Mesenchymal stem cell (in vitro differentiated cells and primary cell): ENCODE data around the gene TRAPPC14.
A peak's percentile ranks its signal among the peaks of the same experiment; 100 is the strongest.

Experiments used
- DNase-seq: peaks from one replicate; pipeline ENCODE4 v3.0.0-alpha.2; 2013
- H2AFZ ChIP-seq: one replicate; pipeline ENCODE4 v1.6.1; 2013; ENCODE audit warnings: low read depth, mild to moderate bottlenecking, control low read depth, inconsistent platforms, low read length, moderate library complexity
- H2AK5ac ChIP-seq: 2 replicates; pipeline ENCODE4 v1.6.1; 2013; ENCODE audit warnings: low read length, moderate library complexity, mild to moderate bottlenecking, inconsistent platforms; ENCODE audit not compliant: severe bottlenecking
- H2BK120ac ChIP-seq: one replicate; pipeline ENCODE4 v1.6.1; 2013; ENCODE audit warnings: low read depth, mild to moderate bottlenecking, inconsistent platforms, low read length, moderate library complexity
- H2BK12ac ChIP-seq, 2 experiments: one replicate each; pipeline ENCODE4 v1.6.1; 2013; ENCODE audit warnings: inconsistent platforms in 2 of 2, low read length in 2 of 2, mild to moderate bottlenecking in 2 of 2, moderate library complexity in 2 of 2, control low read depth in 1 of 2
- H2BK15ac ChIP-seq: one replicate; pipeline ENCODE4 v1.6.1; 2013; ENCODE audit warnings: mild to moderate bottlenecking, low read depth, inconsistent platforms; ENCODE audit not compliant: poor library complexity, severe bottlenecking
- H2BK5ac ChIP-seq: 2 replicates; pipeline ENCODE4 v1.6.1; 2013; ENCODE audit warnings: low read depth, mild to moderate bottlenecking, low read length, control low read depth, inconsistent platforms; ENCODE audit not compliant: poor library complexity, severe bottlenecking
- H3K14ac ChIP-seq, 2 experiments: one replicate each; pipeline ENCODE4 v1.6.1; 2013; ENCODE audit warnings: inconsistent platforms in 2 of 2, low read length in 2 of 2, control low read depth in 1 of 2, mild to moderate bottlenecking in 1 of 2, moderate library complexity in 1 of 2
- H3K18ac ChIP-seq, 2 experiments: one replicate each; pipeline ENCODE4 v1.6.1; 2013; ENCODE audit warnings: inconsistent platforms in 2 of 2, low read length in 2 of 2, control low read depth in 1 of 2, low read depth in 1 of 2, mild to moderate bottlenecking in 1 of 2
- H3K23ac ChIP-seq, 2 experiments: one replicate each; pipeline ENCODE4 v1.6.1; 2013; ENCODE audit warnings: inconsistent platforms in 2 of 2, low read length in 2 of 2, mild to moderate bottlenecking in 2 of 2, moderate library complexity in 2 of 2, control low read depth in 1 of 2
- H3K27ac ChIP-seq: 2 replicates; pipeline ENCODE4 v1.5.1; 2013; ENCODE audit warnings: mild to moderate bottlenecking, moderate library complexity, low read length, control low read depth, inconsistent platforms; ENCODE audit not compliant: poor library complexity, severe bottlenecking
- H3K27me3 ChIP-seq, 2 experiments: 2 replicates each; pipeline versions ENCODE4 v1.6.1 to v1.7.0; 2013; ENCODE audit warnings: low read length in 2 of 2, mild to moderate bottlenecking in 2 of 2, moderate library complexity in 2 of 2, control low read depth in 1 of 2, inconsistent platforms in 1 of 2; ENCODE audit not compliant: control insufficient read depth in 1 of 2, insufficient read depth in 1 of 2
- H3K36me3 ChIP-seq, 2 experiments: 2 replicates each; pipeline versions ENCODE4 v1.6.1 to v1.7.0; 2013; ENCODE audit warnings: low read length in 2 of 2, control low read depth in 1 of 2, inconsistent platforms in 1 of 2, low read depth in 1 of 2, mild to moderate bottlenecking in 1 of 2; ENCODE audit not compliant: insufficient read depth in 2 of 2, control insufficient read depth in 1 of 2
- H3K4ac ChIP-seq, 2 experiments: one replicate each; pipeline ENCODE4 v1.6.1; 2013; ENCODE audit warnings: inconsistent platforms in 2 of 2, low read length in 2 of 2, mild to moderate bottlenecking in 2 of 2, moderate library complexity in 2 of 2, control low read depth in 1 of 2, low read depth in 1 of 2
- H3K4me1 ChIP-seq: 2 replicates; pipeline ENCODE4 v1.6.1; 2013; ENCODE audit warnings: low read depth, low read length, control low read depth; ENCODE audit not compliant: control insufficient read depth, insufficient read depth
- H3K4me2 ChIP-seq: 2 replicates; pipeline ENCODE4 v1.6.1; 2013; ENCODE audit warnings: low read length, mild to moderate bottlenecking, inconsistent platforms; ENCODE audit not compliant: poor library complexity, severe bottlenecking
- H3K4me3 ChIP-seq, 2 experiments: 2 replicates each; pipeline versions ENCODE4 v1.5.1 to v1.7.0; 2013; ENCODE audit warnings: low read length in 2 of 2, mild to moderate bottlenecking in 2 of 2, control low read depth in 1 of 2, low read depth in 1 of 2; ENCODE audit not compliant: insufficient read depth in 1 of 2
- H3K79me1 ChIP-seq: replicated peaks from 2 replicates; pipeline ENCODE4 v1.6.1; 2013; ENCODE audit warnings: mild to moderate bottlenecking, control low read depth, low read length, inconsistent platforms; ENCODE audit not compliant: poor library complexity, severe bottlenecking
- H3K9ac ChIP-seq: 2 replicates; pipeline ENCODE4 v1.7.0; 2013; ENCODE audit warnings: mild to moderate bottlenecking, low read length, moderate library complexity
- H3K9me3 ChIP-seq: 2 replicates; pipeline ENCODE4 v1.7.0; 2013; ENCODE audit warnings: mild to moderate bottlenecking, low read length; ENCODE audit not compliant: control insufficient read depth
- H4K8ac ChIP-seq: one replicate; pipeline ENCODE4 v1.6.1; 2013; ENCODE audit warnings: inconsistent platforms, mild to moderate bottlenecking, low read length, moderate library complexity
- H4K91ac ChIP-seq: one replicate; pipeline ENCODE4 v1.6.1; 2013; ENCODE audit warnings: mild to moderate bottlenecking, low read length, inconsistent platforms
- WGBS: methylation state at CpG from one replicate; pipeline ENCODE4 v1.1.7; 2013; ENCODE audit warnings: mixed read lengths; 5-methylcytosine and 5-hydroxymethylcytosine counted together

TRAPPC14 gene

GRCh38 chr7:100152937-100153666 is 5.4 kb downstream of the TRAPPC14 start:
- H3K4me3 ChIP-seq: no peak overlapping the region
- H3K27me3 ChIP-seq: no peaks in the 10 kb centered on the region
- no peak overlapping the region for H2AK5ac ChIP-seq
- H2BK120ac ChIP-seq: no peak overlapping the region
- peaks cover 31% of the 10 kb centered on the region for H3K79me1 ChIP-seq
- H3K4ac ChIP-seq: no peak overlapping the region
- WGBS: 96% methylated on average over 17 of the region's 18 CpGs
- H3K4me1 ChIP-seq: peaks cover 33% of the 10 kb centered on the region
- H2BK12ac ChIP-seq: no peak overlapping the region
- H2AFZ ChIP-seq: no peak overlapping the region
- no peak overlapping the region for H3K18ac ChIP-seq
- H3K36me3 ChIP-seq: peaks cover 43 to 51% of the 10 kb centered on the region in 2 experiments
- H3K23ac ChIP-seq: no peak overlapping the region
- no peak overlapping the region for H2BK5ac ChIP-seq
- no peak for DNase-seq
- H4K91ac ChIP-seq: no peak overlapping the region
- no peaks in the 10 kb centered on the region for H3K9me3 ChIP-seq
- H2BK15ac ChIP-seq: no peak overlapping the region
- no peak overlapping the region for H3K4me2 ChIP-seq
- H3K9ac ChIP-seq: no peak overlapping the region
- no peak overlapping the region for H4K8ac ChIP-seq
- no peak overlapping the region for H3K14ac ChIP-seq
- H3K27ac ChIP-seq: no peak overlapping the region

GRCh38 chr7:100152404-100152803 is 6.1 kb downstream of the TRAPPC14 start:
- Histone ChIP-seq H3K36me3 (peaks cover 43 to 51% of the 10 kb centered on the region in 2 experiments), H2BK15ac (no peak overlapping the region), H4K91ac (no peak overlapping the region), H2BK120ac (no peak overlapping the region), H2AFZ (no peak overlapping the region), H3K4me3 (no peak overlapping the region), H3K14ac (no peak overlapping the region), H3K4me2 (no peak overlapping the region), H2BK5ac (no peak overlapping the region), H3K18ac (no peak overlapping the region), H3K27me3 (no peaks in the 10 kb centered on the region), H3K4me1 (peaks cover 28% of the 10 kb centered on the region), H2AK5ac (no peak overlapping the region), H3K4ac (no peak overlapping the region), H3K9me3 (no peaks in the 10 kb centered on the region), H2BK12ac (no peak overlapping the region), H3K23ac (no peak overlapping the region), H4K8ac (no peak overlapping the region), H3K9ac (no peak overlapping the region), H3K27ac (no peak overlapping the region), H3K79me1 (peaks cover 29% of the 10 kb centered on the region)
- DNase-seq: no peak

GRCh38 chr7:100148559-100149328 is 9.8 kb downstream of the TRAPPC14 start, which contains the start of gene LAMTOR4:
LAMTOR4 (plus strand) TSS chr7:100148918; CDS start chr7:100148973, 55 bp downstream.
- H4K8ac ChIP-seq: peak within 1 kb of the TSS; percentile 96
- peak within 1 kb of the TSS; percentile 45 for H3K27ac ChIP-seq
- peak within 1 kb of the TSS; percentile 61 to 90 for H3K4ac ChIP-seq
- H3K9ac ChIP-seq: peak within 1 kb of the TSS; percentile 93
- peaks cover 9% of the 10 kb centered on the region for H3K4me1 ChIP-seq
- no peak within 1 kb of the TSS for H2BK5ac ChIP-seq
- peak within 1 kb of the TSS in 1 of 2 experiments; percentile 98 for H3K14ac ChIP-seq
- H4K91ac ChIP-seq: peak within 1 kb of the TSS; percentile 90
- H3K18ac ChIP-seq: peak within 1 kb of the TSS; percentile 41 to 96
- H3K9me3 ChIP-seq: no peaks in the 10 kb centered on the region
- peak within 1 kb of the TSS in 1 of 2 experiments; percentile 84 for H3K23ac ChIP-seq
- H3K79me1 ChIP-seq: peaks cover 12% of the 10 kb centered on the region
- no peaks in the 10 kb centered on the region for H3K27me3 ChIP-seq
- H3K4me2 ChIP-seq: peak within 1 kb of the TSS; percentile 82
- DNase-seq: peak; percentile 99
- peak within 1 kb of the TSS; percentile 82 to 93 for H3K4me3 ChIP-seq
- H2BK15ac ChIP-seq: peak within 1 kb of the TSS; percentile 8
- under 1% methylated on average over 43 of the region's 46 CpGs for WGBS
- H2AK5ac ChIP-seq: peak within 1 kb of the TSS; percentile 53
- H2AFZ ChIP-seq: peak within 1 kb of the TSS; percentile 94
- H3K36me3 ChIP-seq: peaks cover 12 to 21% of the 10 kb centered on the region in 2 experiments
- H2BK120ac ChIP-seq: peak within 1 kb of the TSS; percentile 23
- peak within 1 kb of the TSS in 1 of 2 experiments; percentile 42 for H2BK12ac ChIP-seq

- H3K4ac ChIP-seq: peak overlapping the region in 1 of 2 experiments; percentile 90
- peak overlapping the region; percentile 93 for H3K9ac ChIP-seq
- peak overlapping the region in 1 of 2 experiments; percentile 93 for H3K4me3 ChIP-seq
- H2BK15ac ChIP-seq: no peak overlapping the region
- H3K4me2 ChIP-seq: peak overlapping the region; percentile 81
- peaks cover 9% of the 10 kb centered on the region for H3K4me1 ChIP-seq
- H2BK12ac ChIP-seq: peak overlapping the region in 1 of 2 experiments; percentile 42
- peaks cover 12% of the 10 kb centered on the region for H3K79me1 ChIP-seq
- H3K27ac ChIP-seq: peak overlapping the region; percentile 45
- H3K9me3 ChIP-seq: no peaks in the 10 kb centered on the region
- no peak overlapping the region for H2BK5ac ChIP-seq
- peak overlapping the region; percentile 94 for H2AFZ ChIP-seq
- H4K91ac ChIP-seq: peak overlapping the region; percentile 90
- H2AK5ac ChIP-seq: peak overlapping the region; percentile 53
- H3K14ac ChIP-seq: no peak overlapping the region
- no peaks in the 10 kb centered on the region for H3K27me3 ChIP-seq
- WGBS: 59% methylated on average over 7 of the region's 14 CpGs
- H3K36me3 ChIP-seq: peaks cover 6 to 15% of the 10 kb centered on the region in 2 experiments
- no peak for DNase-seq
- peak overlapping the region; percentile 41 to 73 for H3K18ac ChIP-seq
- peak overlapping the region; percentile 96 for H4K8ac ChIP-seq
- H3K23ac ChIP-seq: no peak overlapping the region
- no peak overlapping the region for H2BK120ac ChIP-seq
Measured at GRCh38 chr7:100148225-100148558, 10.3 kb downstream of the TRAPPC14 start.
